Measurements from ENCODE around the gene C2CD2. TPM values are rescaled to one million over a fixed set of nuclear protein-coding genes. Genes with fewer than 3 reads are reported as not detected.
"Not testable (repeated sequence)": the region's sequence is repeated elsewhere in the genome, so short reads cannot be mapped to it uniquely, and the experiment has no call there.

The C2CD2 gene
- total RNA-seq, 1 donor from 2014 or later, result 18.1 TPM

- Mint-ChIP-seq H3K36me3 (ENCODE audit: low read depth) (no peaks in the 10 kb centered on the region), H3K4me1 (ENCODE audit: low read depth) (peaks cover 32% of the 10 kb centered on the region), H3K27ac (ENCODE audit: unreplicated experiment) (no peak overlapping the region), H3K4me3 (ENCODE audit: unreplicated experiment) (peak overlapping the region; percentile 71), H3K27me3 (ENCODE audit: low read depth) (no peaks in the 10 kb centered on the region), H3K9me3 (ENCODE audit: low read depth) (no peaks in the 10 kb centered on the region)
- peak; percentile 88 for DNase-seq (ENCODE audit: low spot score)
- TF ChIP-seq CTCF (IDR thresholded peaks at IDR 0.05), result peak; percentile 13
Measured at GRCh38 chr21:41953249-41953830, 478 bp downstream of the C2CD2 start.

GRCh38 chr21:41952568-41953248 is 1.1 kb downstream of the C2CD2 start:
- no peak for TF ChIP-seq CTCF (IDR thresholded peaks at IDR 0.05)
- H3K27me3 Mint-ChIP-seq (ENCODE audit: low read depth), result no peaks in the 10 kb centered on the region
- no peaks in the 10 kb centered on the region for H3K9me3 Mint-ChIP-seq (ENCODE audit: low read depth)
- no peaks in the 10 kb centered on the region for H3K36me3 Mint-ChIP-seq (ENCODE audit: low read depth)
- DNase-seq (ENCODE audit: low spot score), result peak; percentile 59
- peaks cover 31% of the 10 kb centered on the region for H3K4me1 Mint-ChIP-seq (ENCODE audit: low read depth)
- peak overlapping the region; percentile 71 for H3K4me3 Mint-ChIP-seq (ENCODE audit: unreplicated experiment)
- H3K27ac Mint-ChIP-seq (ENCODE audit: unreplicated experiment), result no peak overlapping the region

GRCh38 chr21:41951876-41952567 is 1.8 kb downstream of the C2CD2 start:
- Mint-ChIP-seq H3K4me3 (ENCODE audit: unreplicated experiment) (peak overlapping the region; percentile 71), H3K27ac (ENCODE audit: unreplicated experiment) (no peak overlapping the region), H3K9me3 (ENCODE audit: low read depth) (no peaks in the 10 kb centered on the region), H3K4me1 (ENCODE audit: low read depth) (peaks cover 25% of the 10 kb centered on the region), H3K36me3 (ENCODE audit: low read depth) (no peaks in the 10 kb centered on the region), H3K27me3 (ENCODE audit: low read depth) (no peaks in the 10 kb centered on the region)
- TF ChIP-seq CTCF (IDR thresholded peaks at IDR 0.05), result no peak
- peak; percentile 49 for DNase-seq (ENCODE audit: low spot score)

GRCh38 chr21:41950941-41951351 is 2.9 kb downstream of the C2CD2 start:
- Mint-ChIP-seq H3K9me3 (ENCODE audit: low read depth) (no peaks in the 10 kb centered on the region), H3K4me1 (ENCODE audit: low read depth) (peaks cover 18% of the 10 kb centered on the region), H3K27me3 (ENCODE audit: low read depth) (no peaks in the 10 kb centered on the region), H3K4me3 (ENCODE audit: unreplicated experiment) (no peak overlapping the region), H3K27ac (ENCODE audit: unreplicated experiment) (no peak overlapping the region), H3K36me3 (ENCODE audit: low read depth) (no peaks in the 10 kb centered on the region)
- DNase-seq (ENCODE audit: low spot score), result peak; percentile 52
- no peak for TF ChIP-seq CTCF (IDR thresholded peaks at IDR 0.05)

GRCh38 chr21:41949631-41950030 is 4.2 kb downstream of the C2CD2 start:
- peak overlapping the region; percentile 20 for H3K27ac Mint-ChIP-seq (ENCODE audit: unreplicated experiment)
- peaks cover 18% of the 10 kb centered on the region for H3K4me1 Mint-ChIP-seq (ENCODE audit: low read depth)
- H3K9me3 Mint-ChIP-seq (ENCODE audit: low read depth); H3K27me3 Mint-ChIP-seq (ENCODE audit: low read depth); H3K4me3 Mint-ChIP-seq (ENCODE audit: unreplicated experiment); H3K36me3 Mint-ChIP-seq (ENCODE audit: low read depth): not testable (repeated sequence)
- DNase-seq (ENCODE audit: low spot score), result peak; percentile 24

Measured in chondrocyte (in vitro differentiated cells).